ENCODE results near the gene GOLGA8Q.
"Not testable (repeated sequence)": the region's sequence is repeated elsewhere in the genome, so short reads cannot be mapped to it uniquely, and the experiment has no call there.

GOLGA8Q gene

GRCh38 chr15:30551750-30552149 lies at the start of gene GOLGA8Q:
Gene GOLGA8Q, plus strand, starts transcription at chr15:30552050. Its CDS starts 28 bp downstream, at chr15:30552078.
- ATAC-seq, DNase-seq: not testable (repeated sequence)

- ATAC-seq, DNase-seq: not testable (repeated sequence)
Observed at GRCh38 chr15:30502904-30503781, 48.7 kb upstream of the GOLGA8Q start.

GRCh38 chr15:30504162-30504843 lies 47.5 kb upstream of the GOLGA8Q start:
- not testable (repeated sequence) for ATAC-seq, DNase-seq

DNA sequence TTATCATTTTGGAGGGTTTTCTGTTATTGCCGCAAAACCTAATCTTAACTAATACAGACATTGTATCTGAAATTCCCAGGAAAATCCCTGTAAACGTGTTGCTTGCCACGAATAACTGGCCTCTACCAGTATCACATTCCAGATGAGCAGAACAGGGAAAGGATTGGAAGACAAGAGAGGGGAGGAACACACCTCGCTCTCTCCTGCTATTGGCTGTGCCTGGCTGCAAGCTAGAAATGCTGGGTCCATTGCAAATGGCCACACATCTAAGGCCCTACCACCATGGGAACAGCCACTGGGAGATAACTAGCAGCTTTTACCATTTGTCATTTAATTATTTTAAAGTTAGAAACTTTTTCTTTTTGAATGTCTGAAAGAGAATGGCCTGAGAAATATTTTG lies 37.3 kb upstream of the GOLGA8Q start:
- not testable (repeated sequence) for DNase-seq, ATAC-seq

DNA sequence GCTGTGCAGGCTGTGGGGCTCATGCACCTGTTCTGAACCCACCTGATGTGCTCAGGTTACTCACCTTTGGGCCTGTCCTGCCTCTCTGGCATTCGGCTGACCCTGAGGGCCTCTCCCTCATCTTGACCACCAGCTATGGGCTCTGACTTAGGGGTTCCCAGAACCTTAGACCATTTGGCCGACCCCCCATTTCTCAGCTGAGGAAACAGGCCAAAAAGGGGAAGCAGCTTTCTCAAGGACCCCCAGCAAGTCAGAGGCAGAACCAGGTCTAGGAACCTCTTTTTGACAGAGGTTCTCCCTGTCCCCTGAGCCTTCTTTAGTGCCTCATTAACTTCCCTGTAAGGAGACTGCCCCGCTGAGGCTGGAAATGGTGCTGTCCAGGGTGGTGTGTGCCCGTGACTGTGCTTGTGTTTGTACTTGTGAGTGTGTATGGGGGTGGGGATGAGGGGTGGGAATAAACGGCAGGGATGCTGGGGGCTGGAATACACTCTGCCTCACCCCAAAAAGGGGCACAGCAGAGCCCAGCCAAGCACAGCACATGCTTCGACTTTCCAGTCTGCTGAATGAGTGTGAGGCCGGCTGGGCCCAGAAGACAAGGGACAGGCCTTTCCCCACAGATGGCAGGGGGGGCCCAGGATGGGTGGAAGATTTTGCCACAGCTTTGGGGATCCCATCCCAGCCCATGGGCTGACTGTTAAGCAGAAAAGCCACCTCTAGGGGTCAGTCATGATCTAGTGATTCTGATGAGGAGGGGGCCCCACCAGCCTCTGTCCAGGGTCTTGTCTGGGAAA lies 28.2 kb upstream of the GOLGA8Q start:
- ATAC-seq, DNase-seq: not testable (repeated sequence)

DNA sequence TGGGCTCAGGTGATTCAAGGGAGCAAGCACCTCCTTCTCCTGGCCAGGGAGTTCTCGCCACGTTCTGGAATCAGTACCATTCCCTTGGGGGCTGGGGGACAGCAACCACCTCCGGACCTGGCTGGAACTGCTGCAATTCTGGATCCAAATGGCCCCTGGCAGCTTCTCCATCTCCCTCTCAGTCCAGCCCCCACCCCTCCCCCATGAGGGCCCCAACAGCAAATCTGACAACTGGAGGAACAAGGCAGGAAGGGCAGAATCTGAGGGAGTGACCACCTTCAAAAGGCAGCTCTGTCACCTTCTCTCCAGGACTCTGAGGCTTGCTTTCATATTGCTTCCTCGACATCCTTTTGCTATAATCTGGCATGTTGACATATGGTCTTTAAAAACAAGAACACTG lies 25.9 kb upstream of the GOLGA8Q start:
- not testable (repeated sequence) for ATAC-seq, DNase-seq

- DNase-seq, ATAC-seq: not testable (repeated sequence)
Observed at GRCh38 chr15:30529049-30529448, 22.8 kb upstream of the GOLGA8Q start.

DNA sequence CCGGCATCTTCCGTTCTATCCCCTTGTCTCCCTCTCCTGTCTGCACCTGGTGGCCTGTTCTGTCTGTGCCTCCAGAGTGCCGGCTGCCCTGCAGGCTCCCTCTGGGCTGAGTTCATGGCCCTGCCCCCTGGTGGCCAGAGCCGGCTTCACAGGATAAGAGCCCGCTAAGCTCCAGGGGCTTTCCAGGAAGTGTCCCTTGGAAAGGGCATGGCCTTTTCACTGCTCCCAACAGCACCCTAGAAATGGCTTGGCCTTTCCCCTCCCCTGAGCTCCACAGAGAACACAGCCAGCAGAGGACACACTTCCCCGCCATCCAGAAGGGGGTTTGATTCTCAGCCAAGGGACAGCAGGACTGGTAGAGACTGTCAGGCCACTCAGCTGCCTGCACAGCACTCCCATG lies 15.1 kb downstream of the GOLGA8Q start:
- not testable (repeated sequence) for DNase-seq
- peak; percentile 75 for ATAC-seq

DNA sequence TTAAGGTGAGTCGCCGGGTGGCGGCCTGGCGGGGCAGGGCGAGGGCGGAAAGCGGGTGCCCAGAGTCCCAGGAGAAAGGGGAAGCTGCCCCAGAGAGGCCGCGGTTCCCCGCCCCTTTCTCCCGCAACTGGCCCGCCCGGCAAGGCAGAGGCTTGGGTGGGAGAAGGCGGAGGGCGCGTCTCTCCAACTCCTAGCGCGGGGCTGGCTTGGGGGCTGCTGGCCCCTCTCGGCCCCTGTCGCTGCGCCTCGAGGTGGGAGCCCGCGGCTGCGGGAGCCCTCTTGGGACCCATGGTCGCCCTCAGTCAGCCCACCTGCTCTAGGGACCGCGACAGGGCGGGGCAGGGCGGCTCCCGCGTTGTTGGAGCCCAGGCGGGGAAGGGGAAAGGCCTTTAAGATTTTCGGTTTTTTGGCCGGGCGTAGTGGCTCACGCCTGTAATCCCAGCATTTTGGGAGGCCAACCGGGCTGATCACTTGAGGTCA lies 21.2 kb downstream of the GOLGA8Q start:
- DNase-seq = not testable (repeated sequence)
- peak; percentile 70 for ATAC-seq

DNA sequence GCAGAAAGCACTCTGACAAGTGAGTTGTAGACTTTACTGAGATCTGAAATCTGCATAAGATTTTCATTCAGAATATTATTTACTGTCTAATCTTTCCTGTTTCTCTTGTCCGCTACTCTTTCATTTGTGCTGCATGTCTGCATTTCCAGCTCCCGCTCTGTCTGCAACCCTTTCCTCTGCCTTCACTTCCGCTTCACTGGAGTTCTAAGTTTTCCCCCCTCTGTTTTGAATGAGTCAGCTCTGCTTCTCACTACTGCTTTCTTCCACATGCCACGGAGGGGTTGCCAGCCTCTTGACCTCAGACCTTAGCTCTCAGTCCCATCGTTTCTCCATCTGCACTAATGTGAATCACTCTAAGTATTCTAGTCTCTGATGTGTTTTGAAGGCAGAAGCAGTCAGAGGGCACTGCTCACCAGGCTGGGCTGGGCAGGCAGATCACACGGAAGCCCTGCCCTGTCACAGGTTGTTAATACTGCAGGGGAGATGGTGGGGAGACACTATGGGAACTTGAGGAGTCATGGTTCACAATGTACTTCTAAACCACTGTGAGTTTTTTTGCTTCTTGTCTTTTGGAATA lies 27.6 kb downstream of the GOLGA8Q start:
- not testable (repeated sequence) for DNase-seq

GRCh38 chr15:30580716-30581115 lies 28.9 kb downstream of the GOLGA8Q start:
- DNase-seq, ATAC-seq: not testable (repeated sequence)

More for the DNA sequence above, 27.6 kb downstream of the GOLGA8Q start:
- ATAC-seq = peak; percentile 65

DNA sequence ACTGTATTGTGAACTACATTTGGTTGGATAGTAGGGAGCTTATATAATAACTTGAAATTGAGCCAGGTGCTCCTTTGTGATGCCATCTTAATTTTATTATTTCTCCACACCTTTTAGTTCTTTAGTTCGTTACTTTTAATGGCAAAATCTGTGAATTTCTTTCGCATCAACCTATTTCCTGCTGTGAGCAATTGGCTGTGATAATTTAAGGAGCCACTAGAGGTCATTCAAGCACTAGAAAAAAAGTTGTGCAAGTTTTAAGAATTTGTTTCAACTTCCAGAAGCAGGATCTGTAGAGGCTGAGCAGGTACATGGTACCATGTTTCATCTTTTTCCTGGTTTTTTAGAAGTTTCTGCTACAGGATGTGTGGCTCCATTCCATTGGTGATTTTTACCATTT lies 47.1 kb downstream of the GOLGA8Q start:
- ATAC-seq, DNase-seq: not testable (repeated sequence)

- not testable (repeated sequence) for ATAC-seq, DNase-seq
Observed at GRCh38 chr15:30603796-30604195, 51.9 kb downstream of the GOLGA8Q start, which contains the start of gene GOLGA8H. Gene GOLGA8H, plus strand, starts transcription at chr15:30604028. Its CDS starts 98 bp downstream, at chr15:30604126.

Measured in stimulated activated naive CD8-positive, alpha-beta T cell treated with anti-CD3 and anti-CD28 coated beads, Interleukin-15, Interleukin-2, amounts not matched to agents 100 U/mL and 50 U/mL, for 24 hours (primary cell).